Astrocyte of the spinal cord (primary cell): ENCODE results near the gene PPT2.
A peak's percentile ranks its signal among the peaks of the same experiment; 100 is the strongest.

ENCODE experiments used
- DNase-seq: peaks from one replicate; pipeline ENCODE4 v3.0.0; 2011; ENCODE audit warnings: low read depth, low spot score
- H3K4me3 ChIP-seq: 2 replicates; pipeline ENCODE4 v1.5.1; 2011; ENCODE audit warnings: low read depth, mild to moderate bottlenecking, low read length, moderate library complexity
- in situ Hi-C: cut with HindIII; loops from 2 replicates; pipeline ENCODE4 v1.10.0; 2017; ENCODE audit warnings: low sequenced_read_pairs
- TF ChIP-seq, protein P1 (sequence below): IDR thresholded peaks from 2 replicates; pipeline ENCODE4 v1.5.1; 2012; ENCODE audit warnings: low read depth, mild to moderate bottlenecking, low read length, inconsistent platforms

PPT2 gene

GRCh38 chr6:32109765-32110160, 44.2 kb upstream of the PPT2 start:
- TF ChIP-seq, protein P1, sequence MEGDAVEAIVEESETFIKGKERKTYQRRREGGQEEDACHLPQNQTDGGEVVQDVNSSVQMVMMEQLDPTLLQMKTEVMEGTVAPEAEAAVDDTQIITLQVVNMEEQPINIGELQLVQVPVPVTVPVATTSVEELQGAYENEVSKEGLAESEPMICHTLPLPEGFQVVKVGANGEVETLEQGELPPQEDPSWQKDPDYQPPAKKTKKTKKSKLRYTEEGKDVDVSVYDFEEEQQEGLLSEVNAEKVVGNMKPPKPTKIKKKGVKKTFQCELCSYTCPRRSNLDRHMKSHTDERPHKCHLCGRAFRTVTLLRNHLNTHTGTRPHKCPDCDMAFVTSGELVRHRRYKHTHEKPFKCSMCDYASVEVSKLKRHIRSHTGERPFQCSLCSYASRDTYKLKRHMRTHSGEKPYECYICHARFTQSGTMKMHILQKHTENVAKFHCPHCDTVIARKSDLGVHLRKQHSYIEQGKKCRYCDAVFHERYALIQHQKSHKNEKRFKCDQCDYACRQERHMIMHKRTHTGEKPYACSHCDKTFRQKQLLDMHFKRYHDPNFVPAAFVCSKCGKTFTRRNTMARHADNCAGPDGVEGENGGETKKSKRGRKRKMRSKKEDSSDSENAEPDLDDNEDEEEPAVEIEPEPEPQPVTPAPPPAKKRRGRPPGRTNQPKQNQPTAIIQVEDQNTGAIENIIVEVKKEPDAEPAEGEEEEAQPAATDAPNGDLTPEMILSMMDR = no peak
- in situ Hi-C loops = no loop called here
- no peak overlapping the region for H3K4me3 ChIP-seq
- DNase-seq = no peak

DNA sequence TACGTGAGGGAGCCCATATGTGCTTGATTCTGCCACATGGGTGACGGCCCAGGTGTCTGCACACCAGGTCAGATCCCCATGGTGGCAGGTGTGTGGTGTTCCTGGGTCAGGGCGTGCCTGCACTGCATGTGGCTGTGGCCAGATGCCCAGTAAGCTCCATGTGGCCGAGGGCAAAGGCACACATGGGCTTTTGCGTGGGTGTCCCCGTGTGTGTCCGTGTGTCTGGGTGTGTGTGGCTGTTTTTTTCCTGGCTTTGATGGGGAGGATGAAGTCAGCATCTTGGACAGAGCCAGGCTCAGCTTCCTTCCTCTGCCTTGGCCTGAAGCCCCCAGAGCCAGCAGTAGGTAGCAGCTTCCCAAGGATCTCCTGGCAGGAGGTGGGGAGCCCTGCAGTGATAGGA, 43.3 kb upstream of the PPT2 start:
- in situ Hi-C loops = no loop called here
- DNase-seq = no peak
- H3K4me3 ChIP-seq = no peak overlapping the region
- TF ChIP-seq, protein P1 = no peak

DNA sequence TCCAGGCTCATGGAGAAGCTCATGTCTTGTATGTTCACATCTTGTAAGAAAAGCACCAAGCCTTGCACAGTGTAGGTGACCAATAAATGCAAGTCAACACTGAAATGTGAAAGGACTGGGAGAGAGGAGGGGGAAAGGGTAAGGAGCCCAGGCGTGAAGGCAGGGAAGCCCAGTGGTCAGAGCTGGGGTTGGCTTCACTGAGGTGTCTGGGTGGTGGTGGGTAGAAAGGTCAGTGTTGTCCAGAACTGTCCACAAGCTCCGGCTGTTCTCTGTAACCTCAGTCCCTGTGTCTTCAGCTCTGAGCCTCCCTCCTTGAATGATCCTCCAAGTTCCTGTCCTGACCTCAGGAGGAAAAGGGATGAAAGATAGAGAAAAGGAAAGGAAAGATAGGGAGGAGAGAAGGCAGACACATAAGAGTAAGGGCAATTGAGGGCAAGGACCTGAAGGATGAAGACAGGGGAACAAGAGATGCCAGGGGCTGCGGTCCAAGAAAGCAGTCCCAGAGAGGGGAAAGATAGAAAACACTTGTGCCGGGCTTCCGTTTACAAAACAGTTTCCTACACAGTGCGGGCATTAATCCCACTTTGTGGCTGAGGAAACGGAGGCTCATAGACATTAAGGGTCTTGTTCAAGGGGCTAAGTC, 42.4 kb upstream of the PPT2 start:
- in situ Hi-C loops = no loop called here
- H3K4me3 ChIP-seq = no peak overlapping the region
- TF ChIP-seq, protein P1 = no peak
- no peak for DNase-seq

GRCh38 chr6:32112431-32112980, 41.4 kb upstream of the PPT2 start:
- TF ChIP-seq, protein P1 = no peak
- no peak for DNase-seq
- in situ Hi-C loops = no loop called here
- no peak overlapping the region for H3K4me3 ChIP-seq

GRCh38 chr6:32113386-32114352, 40.3 kb upstream of the PPT2 start:
- DNase-seq = peak; percentile 93
- TF ChIP-seq, protein P1 = peak; percentile 51
- in situ Hi-C loops = no loop called here
- H3K4me3 ChIP-seq = no peak overlapping the region

DNA sequence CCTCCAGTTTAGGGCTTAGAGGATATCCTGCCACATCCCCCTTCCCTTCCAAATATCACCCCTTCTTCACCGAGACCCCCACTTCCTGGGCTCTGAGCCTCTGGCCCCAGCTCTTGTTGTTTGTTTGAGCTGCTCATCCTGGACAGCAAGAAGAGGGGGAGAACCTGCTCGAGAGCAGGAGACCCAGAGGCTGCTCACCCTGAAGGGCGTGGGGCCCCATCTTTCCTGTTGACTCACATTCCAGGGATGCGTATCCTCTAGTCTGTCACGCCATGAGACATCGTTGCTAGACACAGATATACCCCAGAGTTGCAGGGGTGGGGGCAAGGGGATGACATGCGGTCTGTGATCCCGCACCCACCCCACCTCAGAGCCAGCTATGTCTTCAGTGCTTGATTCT, 39.1 kb upstream of the PPT2 start:
- DNase-seq = no peak
- in situ Hi-C loops = no loop called here
- TF ChIP-seq, protein P1 = no peak
- H3K4me3 ChIP-seq = no peak overlapping the region
